ENCODE measurements around the gene SYT6.
A peak's percentile ranks its signal among the peaks of the same experiment; 100 is the strongest.

Gene SYT6

DNA sequence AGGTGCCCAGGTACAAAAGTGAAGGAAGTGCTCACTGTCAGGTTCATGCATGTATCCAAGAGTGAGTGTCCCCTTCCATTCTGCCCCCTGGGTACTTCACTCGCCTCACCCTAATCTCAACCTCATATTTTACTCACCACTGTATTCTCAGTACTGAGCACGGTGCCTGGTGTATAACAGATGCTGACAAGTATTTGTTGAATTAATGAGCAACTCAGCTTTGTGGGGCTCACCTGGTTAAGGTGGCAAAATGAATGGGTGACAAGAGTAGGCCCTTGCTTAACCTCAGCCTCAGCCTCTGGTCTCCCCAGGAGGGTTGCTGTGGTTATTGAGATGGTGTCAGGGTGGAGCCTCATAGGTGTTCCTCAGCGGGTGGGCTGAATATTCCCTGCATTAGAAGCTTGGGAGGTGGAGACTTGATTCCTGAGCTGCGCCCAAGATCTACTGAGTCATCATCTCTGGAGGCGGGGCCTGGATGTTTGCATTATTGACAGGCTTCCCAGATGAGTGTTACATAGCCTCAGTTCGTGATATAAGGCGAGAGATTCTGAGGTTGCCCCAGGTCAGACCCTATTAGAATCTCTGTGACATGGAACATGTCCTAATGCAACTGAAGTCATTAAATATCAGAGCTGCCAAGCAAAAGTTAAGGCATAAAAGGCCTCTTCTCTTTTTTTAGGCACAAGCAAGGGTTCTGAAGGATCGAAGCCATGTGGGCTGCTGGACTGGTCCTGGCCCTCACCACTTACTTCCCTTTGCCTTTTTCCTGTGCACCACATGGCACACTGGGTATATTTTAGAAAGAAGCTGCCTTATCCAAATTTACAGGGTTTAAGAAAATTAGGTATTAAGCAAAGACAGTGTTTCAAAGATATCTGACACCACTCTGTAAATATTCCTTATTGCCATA, 39.2 kb downstream of the SYT6 start:
- no peak overlapping the region for H3K9ac ChIP-seq (ENCODE audit: low read length)
- DNase-seq (ENCODE audit: low read depth), result no peak
- no peaks in the 10 kb centered on the region for H3K4me1 ChIP-seq (ENCODE audit: control insufficient read depth, insufficient read depth, low read length)
- H3K4me3 ChIP-seq (ENCODE audit: low read length), result no peak overlapping the region
- H3K27me3 ChIP-seq (replicated peaks; ENCODE audit: control insufficient read depth, insufficient read depth, low read length), result peaks cover 30% of the 10 kb centered on the region
- no peaks in the 10 kb centered on the region for H3K36me3 ChIP-seq (ENCODE audit: control insufficient read depth, insufficient read depth, low read length, severe bottlenecking)
- H3K9me3 ChIP-seq (ENCODE audit: control insufficient read depth, low read length), result no peaks in the 10 kb centered on the region

DNA sequence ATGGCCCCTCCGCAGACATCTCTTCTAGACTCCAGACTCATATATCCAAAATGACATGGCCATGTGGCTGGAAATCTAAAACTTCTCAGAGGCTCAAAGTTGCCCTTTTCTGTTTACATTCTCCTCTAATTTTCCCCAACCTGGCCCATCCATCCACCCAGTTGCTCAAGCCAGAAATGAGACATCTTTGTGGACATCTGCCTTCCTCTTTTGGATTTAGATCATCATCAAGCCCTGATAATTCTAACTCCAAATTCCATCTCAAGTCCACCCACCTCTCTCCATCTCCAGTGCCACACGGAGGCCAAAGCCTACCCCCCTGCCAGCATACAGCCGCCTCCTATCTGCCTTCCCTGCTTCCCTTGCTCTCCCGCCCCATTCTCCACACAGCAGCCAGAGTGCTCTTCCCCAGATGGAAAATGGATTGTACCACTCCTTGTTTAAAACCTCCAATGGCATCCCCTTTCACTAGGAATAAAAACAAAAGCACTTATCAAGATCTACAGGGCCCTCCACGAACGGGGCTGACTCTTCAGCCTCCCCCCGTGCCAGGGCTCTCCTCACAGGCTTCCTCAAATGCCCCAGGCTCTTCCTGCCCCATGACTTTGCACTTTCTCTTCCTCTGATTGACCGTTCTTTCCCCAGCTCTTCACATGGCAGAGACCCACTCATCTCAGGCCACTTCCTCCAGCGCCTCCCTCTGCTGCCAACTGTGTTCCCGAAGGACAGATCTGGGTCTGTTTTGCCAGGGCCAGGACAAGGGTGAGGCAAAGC, 40.1 kb downstream of the SYT6 start:
- H3K27me3 ChIP-seq (replicated peaks; ENCODE audit: control insufficient read depth, insufficient read depth, low read length), result peaks cover 22% of the 10 kb centered on the region
- no peaks in the 10 kb centered on the region for H3K4me1 ChIP-seq (ENCODE audit: control insufficient read depth, insufficient read depth, low read length)
- H3K9ac ChIP-seq (ENCODE audit: low read length), result no peak overlapping the region
- DNase-seq (ENCODE audit: low read depth), result no peak
- H3K36me3 ChIP-seq (ENCODE audit: control insufficient read depth, insufficient read depth, low read length, severe bottlenecking), result no peaks in the 10 kb centered on the region
- no peaks in the 10 kb centered on the region for H3K9me3 ChIP-seq (ENCODE audit: control insufficient read depth, low read length)
- no peak overlapping the region for H3K4me3 ChIP-seq (ENCODE audit: low read length)

DNA sequence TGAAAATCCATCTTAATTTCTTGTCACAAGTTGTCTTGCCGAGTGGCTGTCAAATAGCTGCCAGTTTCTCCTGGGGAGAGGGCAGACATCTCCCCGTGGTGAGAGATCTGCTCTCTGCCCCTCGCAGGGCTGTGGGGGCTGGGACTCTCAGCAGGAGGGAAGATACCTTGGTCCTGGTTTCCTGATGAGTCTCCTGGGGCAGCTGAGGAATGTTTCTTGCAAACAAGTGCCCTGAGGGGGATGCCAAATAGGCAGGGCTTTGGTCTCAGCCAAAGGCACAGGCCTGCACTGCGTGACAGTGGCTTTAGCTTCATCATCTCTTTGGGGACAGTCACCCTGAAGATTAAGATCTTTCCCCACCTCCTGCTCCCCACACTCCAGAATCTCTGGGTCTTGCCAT, 40.9 kb downstream of the SYT6 start:
- no peak for DNase-seq (ENCODE audit: low read depth)
- Histone ChIP-seq H3K36me3 (ENCODE audit: control insufficient read depth, insufficient read depth, low read length, severe bottlenecking) (no peaks in the 10 kb centered on the region), H3K4me3 (ENCODE audit: low read length) (no peak overlapping the region), H3K9me3 (ENCODE audit: control insufficient read depth, low read length) (no peaks in the 10 kb centered on the region), H3K27me3 (replicated peaks; ENCODE audit: control insufficient read depth, insufficient read depth, low read length) (peaks cover 19% of the 10 kb centered on the region), H3K4me1 (ENCODE audit: control insufficient read depth, insufficient read depth, low read length) (no peaks in the 10 kb centered on the region), H3K9ac (ENCODE audit: low read length) (no peak overlapping the region)

DNA sequence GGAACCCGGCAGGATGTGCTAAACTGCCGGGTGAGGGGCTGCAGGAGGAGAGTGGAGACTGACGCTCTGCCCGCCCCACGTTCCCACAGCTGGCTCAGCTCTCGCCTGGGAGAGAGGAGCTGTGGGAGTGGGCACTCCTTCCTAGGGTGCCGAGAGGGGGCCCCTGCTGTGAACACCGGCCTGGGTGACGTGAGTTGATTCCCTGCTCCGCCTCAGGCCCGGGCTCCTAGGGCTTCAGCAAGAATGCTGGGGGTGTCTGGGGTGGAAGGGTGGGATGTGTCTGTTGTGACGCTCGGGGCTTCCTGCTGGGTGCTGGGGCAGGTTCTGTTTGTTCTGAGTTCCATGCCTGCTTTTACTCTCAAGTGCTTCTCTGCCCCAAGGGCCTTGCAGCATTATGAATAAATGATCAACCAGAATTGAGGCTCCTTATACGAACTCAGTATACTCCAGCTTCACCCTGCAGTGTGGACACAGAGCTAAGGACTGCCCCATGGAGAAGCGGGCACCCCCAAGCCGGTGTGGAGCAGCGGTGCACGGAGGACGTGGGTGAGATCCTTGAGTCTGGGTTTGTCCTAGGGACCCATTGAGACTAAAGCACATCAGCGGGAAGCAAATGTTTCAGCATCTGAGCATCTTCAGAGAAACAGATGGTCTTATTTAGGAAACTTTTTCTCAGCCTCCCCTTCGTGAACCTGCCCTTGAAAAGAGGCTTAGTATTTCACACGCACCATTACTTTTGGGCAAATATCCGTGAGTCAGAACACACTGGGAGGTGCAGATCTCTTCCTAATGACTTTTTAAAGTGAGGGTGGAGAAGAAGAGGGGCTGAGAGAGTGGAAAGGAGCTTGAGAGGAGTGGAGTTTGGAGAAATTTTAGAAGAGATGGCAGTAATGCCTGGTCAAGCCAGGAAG, 41.7 kb downstream of the SYT6 start:
- H3K9ac ChIP-seq (ENCODE audit: low read length), result no peak overlapping the region
- no peaks in the 10 kb centered on the region for H3K36me3 ChIP-seq (ENCODE audit: control insufficient read depth, insufficient read depth, low read length, severe bottlenecking)
- no peaks in the 10 kb centered on the region for H3K9me3 ChIP-seq (ENCODE audit: control insufficient read depth, low read length)
- no peaks in the 10 kb centered on the region for H3K4me1 ChIP-seq (ENCODE audit: control insufficient read depth, insufficient read depth, low read length)
- no peak overlapping the region for H3K4me3 ChIP-seq (ENCODE audit: low read length)
- H3K27me3 ChIP-seq (replicated peaks; ENCODE audit: control insufficient read depth, insufficient read depth, low read length), result peaks cover 19% of the 10 kb centered on the region
- no peak for DNase-seq (ENCODE audit: low read depth)

DNA sequence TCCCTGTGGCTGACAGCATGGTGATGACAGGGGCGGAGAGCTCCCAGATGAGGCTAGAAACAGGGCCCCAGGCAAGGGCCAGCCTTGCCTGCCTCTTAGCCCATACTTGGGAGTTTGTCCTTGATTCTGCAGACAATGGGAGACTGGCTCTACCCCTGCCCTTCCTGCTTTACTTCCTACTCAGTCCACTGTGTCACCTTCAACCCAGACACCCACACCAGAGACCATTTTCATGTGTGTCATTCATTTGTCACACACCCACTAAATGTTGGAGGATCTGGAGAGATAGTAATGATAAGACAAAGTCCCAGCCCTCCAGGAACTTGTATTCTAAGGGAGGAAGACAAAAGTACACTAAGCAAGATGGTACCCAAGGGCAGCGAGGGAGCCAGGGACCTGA, 43.7 kb downstream of the SYT6 start:
- Histone ChIP-seq H3K4me3 (ENCODE audit: low read length) (no peak overlapping the region), H3K9me3 (ENCODE audit: control insufficient read depth, low read length) (no peaks in the 10 kb centered on the region), H3K9ac (ENCODE audit: low read length) (no peak overlapping the region), H3K4me1 (ENCODE audit: control insufficient read depth, insufficient read depth, low read length) (no peaks in the 10 kb centered on the region), H3K36me3 (ENCODE audit: control insufficient read depth, insufficient read depth, low read length, severe bottlenecking) (no peaks in the 10 kb centered on the region), H3K27me3 (replicated peaks; ENCODE audit: control insufficient read depth, insufficient read depth, low read length) (peaks cover 20% of the 10 kb centered on the region)
- no peak for DNase-seq (ENCODE audit: low read depth)

DNA sequence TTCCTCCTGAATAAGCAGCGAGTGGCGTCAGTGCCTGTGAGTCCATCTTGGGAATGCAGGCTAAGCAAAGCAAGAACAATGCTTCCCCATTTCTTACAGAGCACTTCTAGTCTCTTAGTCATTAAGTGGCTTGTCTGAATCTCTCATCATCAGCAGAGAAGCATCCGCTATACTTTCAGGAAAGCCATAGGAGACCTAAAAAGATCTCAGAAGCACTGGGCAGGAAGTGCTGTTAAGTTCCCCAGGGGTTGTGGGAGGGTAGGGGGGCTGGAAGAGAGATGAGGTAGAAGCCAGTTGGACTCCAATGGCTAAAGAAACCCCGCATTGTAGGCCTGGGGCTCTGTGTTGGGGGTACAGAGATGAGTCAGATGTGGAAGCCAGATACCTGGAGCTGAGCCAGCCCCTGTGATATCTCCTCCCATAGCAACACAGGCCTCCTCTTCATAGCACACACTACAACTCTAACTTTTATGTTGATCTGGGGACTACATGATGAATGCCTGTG, 44.9 kb downstream of the SYT6 start:
- H3K36me3 ChIP-seq (ENCODE audit: control insufficient read depth, insufficient read depth, low read length, severe bottlenecking), result no peaks in the 10 kb centered on the region
- no peak overlapping the region for H3K9ac ChIP-seq (ENCODE audit: low read length)
- no peak for DNase-seq (ENCODE audit: low read depth)
- H3K4me1 ChIP-seq (ENCODE audit: control insufficient read depth, insufficient read depth, low read length), result no peaks in the 10 kb centered on the region
- no peak overlapping the region for H3K4me3 ChIP-seq (ENCODE audit: low read length)
- no peaks in the 10 kb centered on the region for H3K9me3 ChIP-seq (ENCODE audit: control insufficient read depth, low read length)
- peaks cover 27% of the 10 kb centered on the region for H3K27me3 ChIP-seq (replicated peaks; ENCODE audit: control insufficient read depth, insufficient read depth, low read length)

DNA sequence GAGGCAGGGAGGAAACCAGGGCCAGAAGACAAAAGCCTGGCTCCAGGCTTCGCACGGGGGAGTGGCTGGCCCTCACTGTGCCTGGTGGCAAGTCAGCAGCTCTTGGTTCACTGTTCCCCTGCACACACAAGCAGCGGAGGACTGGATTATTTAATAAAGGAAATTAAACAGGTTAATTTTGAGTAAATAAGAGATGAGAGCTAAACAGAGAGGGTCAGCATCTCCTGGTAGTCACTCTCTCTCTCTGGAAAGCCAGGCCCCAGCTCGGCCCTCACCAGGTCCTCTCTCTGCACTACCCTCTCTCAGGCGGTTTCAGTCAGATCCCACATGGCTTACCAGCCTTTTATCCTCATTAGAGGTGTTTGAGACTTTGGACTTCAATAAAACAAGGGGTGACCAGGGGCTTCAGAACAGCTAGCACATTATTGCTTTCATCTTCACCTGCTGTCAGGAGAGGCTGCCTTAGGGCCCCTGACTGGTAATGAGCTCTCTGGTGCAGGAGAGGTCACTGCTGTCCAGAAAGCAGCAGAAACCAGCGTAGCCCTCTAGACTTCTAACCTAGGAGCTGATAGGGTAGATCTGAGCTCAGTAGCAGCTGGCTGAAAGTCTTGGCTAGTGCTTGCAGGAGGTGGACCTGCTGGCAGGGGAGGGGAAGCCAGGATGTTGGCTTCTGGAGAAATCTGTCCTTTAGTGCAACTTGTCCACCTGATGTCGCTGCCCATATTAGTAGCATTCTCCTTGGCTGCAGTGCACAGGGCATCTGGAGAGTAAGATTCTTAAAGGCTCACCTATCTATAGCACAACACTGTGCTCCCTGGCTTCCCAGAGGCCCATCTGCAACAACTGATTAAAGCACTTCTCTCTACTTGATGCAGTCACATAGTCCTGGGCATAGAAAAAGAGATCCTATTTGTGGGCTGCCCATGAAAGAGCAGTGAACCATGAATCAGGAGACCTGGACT, 45.9 kb downstream of the SYT6 start:
- DNase-seq (ENCODE audit: low read depth), result no peak
- no peak overlapping the region for H3K9ac ChIP-seq (ENCODE audit: low read length)
- H3K36me3 ChIP-seq (ENCODE audit: control insufficient read depth, insufficient read depth, low read length, severe bottlenecking), result no peaks in the 10 kb centered on the region
- no peak overlapping the region for H3K4me3 ChIP-seq (ENCODE audit: low read length)
- no peaks in the 10 kb centered on the region for H3K4me1 ChIP-seq (ENCODE audit: control insufficient read depth, insufficient read depth, low read length)
- H3K9me3 ChIP-seq (ENCODE audit: control insufficient read depth, low read length), result no peaks in the 10 kb centered on the region
- peaks cover 34% of the 10 kb centered on the region for H3K27me3 ChIP-seq (replicated peaks; ENCODE audit: control insufficient read depth, insufficient read depth, low read length)

DNA sequence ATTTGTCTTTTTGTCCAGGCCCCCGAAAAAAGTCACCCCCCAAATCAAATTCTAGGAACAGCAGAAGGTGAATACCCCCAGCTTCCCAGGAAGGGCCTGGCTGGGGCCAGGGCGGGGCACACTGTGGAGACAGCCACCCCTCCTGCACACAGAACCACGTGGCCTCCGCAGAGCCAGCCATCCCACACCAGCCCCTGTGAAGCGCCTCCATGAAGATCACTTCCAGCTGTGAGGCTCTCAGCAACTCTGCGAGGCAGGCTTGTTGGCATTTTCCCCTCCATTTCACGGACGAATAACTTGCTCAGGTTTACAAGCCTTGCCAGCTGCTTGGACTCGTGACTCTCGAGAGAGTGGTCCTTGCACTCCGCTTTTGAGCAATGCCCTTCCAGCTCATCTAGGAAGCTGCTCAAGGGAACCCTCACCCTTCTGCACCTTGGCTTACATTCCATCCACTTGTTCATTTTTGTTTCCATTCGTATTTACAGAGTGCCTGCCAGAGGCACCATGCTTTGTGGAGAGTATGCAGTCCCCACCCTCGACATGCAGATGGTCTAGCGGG, 48.2 kb downstream of the SYT6 start:
- no peaks in the 10 kb centered on the region for H3K36me3 ChIP-seq (ENCODE audit: control insufficient read depth, insufficient read depth, low read length, severe bottlenecking)
- DNase-seq (ENCODE audit: low read depth), result peak; percentile 19
- no peak overlapping the region for H3K4me3 ChIP-seq (ENCODE audit: low read length)
- no peak overlapping the region for H3K9ac ChIP-seq (ENCODE audit: low read length)
- H3K9me3 ChIP-seq (ENCODE audit: control insufficient read depth, low read length), result no peaks in the 10 kb centered on the region
- no peaks in the 10 kb centered on the region for H3K4me1 ChIP-seq (ENCODE audit: control insufficient read depth, insufficient read depth, low read length)
- H3K27me3 ChIP-seq (replicated peaks; ENCODE audit: control insufficient read depth, insufficient read depth, low read length), result peaks cover 43% of the 10 kb centered on the region

DNA sequence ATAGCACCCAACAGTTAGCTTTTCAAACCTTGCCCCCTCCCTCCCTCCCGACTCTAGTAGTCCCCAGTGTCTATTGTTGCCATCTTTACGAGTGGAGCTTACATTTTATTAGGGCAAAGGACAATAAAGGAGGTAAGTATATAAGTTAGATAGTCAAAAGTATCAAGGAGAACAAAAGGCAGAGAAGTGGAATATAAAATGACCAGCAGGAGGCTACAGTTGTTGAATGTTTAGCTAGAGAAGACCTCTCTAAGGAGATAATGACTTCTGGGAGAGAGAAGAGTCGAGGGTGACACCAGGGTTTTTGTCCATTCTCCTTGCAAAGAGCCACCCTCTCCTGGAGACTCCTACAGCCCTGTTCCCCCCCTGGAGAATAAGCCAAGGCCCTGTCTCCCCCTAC, 48.7 kb downstream of the SYT6 start:
- Histone ChIP-seq H3K4me3 (ENCODE audit: low read length) (no peak overlapping the region), H3K36me3 (ENCODE audit: control insufficient read depth, insufficient read depth, low read length, severe bottlenecking) (no peaks in the 10 kb centered on the region), H3K9ac (ENCODE audit: low read length) (no peak overlapping the region), H3K4me1 (ENCODE audit: control insufficient read depth, insufficient read depth, low read length) (no peaks in the 10 kb centered on the region), H3K27me3 (replicated peaks; ENCODE audit: control insufficient read depth, insufficient read depth, low read length) (peaks cover 46% of the 10 kb centered on the region), H3K9me3 (ENCODE audit: control insufficient read depth, low read length) (no peaks in the 10 kb centered on the region)
- no peak for DNase-seq (ENCODE audit: low read depth)

DNA sequence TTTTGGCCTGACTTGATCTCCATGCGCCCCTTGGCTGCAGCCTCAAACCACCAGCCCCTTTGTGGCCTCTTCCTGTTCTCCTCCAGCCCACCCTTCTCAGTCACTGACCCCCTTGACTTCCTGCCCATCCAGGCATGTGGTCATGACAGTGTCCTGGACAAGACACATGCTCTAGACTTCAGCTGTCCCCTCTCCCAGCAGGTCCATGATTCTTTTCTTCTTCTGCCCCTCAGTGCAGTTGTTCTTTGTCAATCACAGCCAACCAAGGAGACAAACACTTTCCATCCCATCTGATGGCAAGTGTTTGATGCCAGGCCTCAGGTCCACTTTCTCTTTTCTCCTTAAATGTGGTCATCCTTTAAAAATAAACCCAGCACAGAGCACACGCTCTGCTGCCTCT, 49.7 kb downstream of the SYT6 start:
- Histone ChIP-seq H3K27me3 (replicated peaks; ENCODE audit: control insufficient read depth, insufficient read depth, low read length) (peaks cover 53% of the 10 kb centered on the region), H3K36me3 (ENCODE audit: control insufficient read depth, insufficient read depth, low read length, severe bottlenecking) (no peaks in the 10 kb centered on the region)

More for the DNA sequence above, 49.7 kb downstream of the SYT6 start:
- Histone ChIP-seq H3K9ac (ENCODE audit: low read length) (no peak overlapping the region), H3K9me3 (ENCODE audit: control insufficient read depth, low read length) (no peaks in the 10 kb centered on the region), H3K4me1 (ENCODE audit: control insufficient read depth, insufficient read depth, low read length) (no peaks in the 10 kb centered on the region), H3K4me3 (ENCODE audit: low read length) (no peak overlapping the region)
- DNase-seq (ENCODE audit: low read depth), result no peak
